GM13976 (cell line): ENCODE data around the gene ACKR3.

Experiments used
- DNase-seq: peaks from one replicate; pipeline ENCODE4 v3.0.0; 2012; ENCODE audit warnings: low spot score
- CTCF ChIP-seq: IDR thresholded peaks from 2 replicates; pipeline ENCODE4 v1.5.1; 2012; ENCODE audit warnings: borderline replicate concordance, mild to moderate bottlenecking; ENCODE audit not compliant: insufficient read depth; ENCODE audit errors: extremely low read depth, missing control alignments, control extremely low read depth
- in situ Hi-C: fragments of 300-500 bp; cut with MboI; formaldehyde crosslinking; loops from one replicate; pipeline ENCODE4 v1.12.0; 2022; ENCODE audit warnings: low sequenced_read_pairs, mixed read lengths, inconsistent platforms; ENCODE audit not compliant: unreplicated experiment

Gene ACKR3

GRCh38 chr2:236597629-236598028 lies 28.0 kb downstream of the ACKR3 start:
- in situ Hi-C loops = no loop called here
- no peak for DNase-seq
- TF ChIP-seq CTCF = no peak

GRCh38 chr2:236599059-236599458 lies 29.4 kb downstream of the ACKR3 start:
- no peak for DNase-seq
- TF ChIP-seq CTCF = no peak
- in situ Hi-C loops = no loop called here

GRCh38 chr2:236600158-236600557 lies 30.5 kb downstream of the ACKR3 start:
- no peak for DNase-seq
- TF ChIP-seq CTCF = no peak
- in situ Hi-C loops = no loop called here

- DNase-seq = no peak
- TF ChIP-seq CTCF = no peak
- in situ Hi-C loops = no loop called here
Measured at GRCh38 chr2:236600892-236601291, 31.3 kb downstream of the ACKR3 start.

- DNase-seq = no peak
- in situ Hi-C loops = no loop called here
- TF ChIP-seq CTCF = no peak
Measured at GRCh38 chr2:236601316-236602202, 31.9 kb downstream of the ACKR3 start.

GRCh38 chr2:236602678-236603077 lies 33.1 kb downstream of the ACKR3 start:
- DNase-seq = no peak
- in situ Hi-C loops = no loop called here
- TF ChIP-seq CTCF = no peak
